Limb (tissue), 2 donors: ENCODE results near the gene VASH2.

Source experiments
- DNase-seq, 2 donors: peaks; one replicate each; pipeline ENCODE4 v3.0.0-alpha.2; 2016; ENCODE audit errors: extremely low spot score in 2 of 2

VASH2 gene

DNA sequence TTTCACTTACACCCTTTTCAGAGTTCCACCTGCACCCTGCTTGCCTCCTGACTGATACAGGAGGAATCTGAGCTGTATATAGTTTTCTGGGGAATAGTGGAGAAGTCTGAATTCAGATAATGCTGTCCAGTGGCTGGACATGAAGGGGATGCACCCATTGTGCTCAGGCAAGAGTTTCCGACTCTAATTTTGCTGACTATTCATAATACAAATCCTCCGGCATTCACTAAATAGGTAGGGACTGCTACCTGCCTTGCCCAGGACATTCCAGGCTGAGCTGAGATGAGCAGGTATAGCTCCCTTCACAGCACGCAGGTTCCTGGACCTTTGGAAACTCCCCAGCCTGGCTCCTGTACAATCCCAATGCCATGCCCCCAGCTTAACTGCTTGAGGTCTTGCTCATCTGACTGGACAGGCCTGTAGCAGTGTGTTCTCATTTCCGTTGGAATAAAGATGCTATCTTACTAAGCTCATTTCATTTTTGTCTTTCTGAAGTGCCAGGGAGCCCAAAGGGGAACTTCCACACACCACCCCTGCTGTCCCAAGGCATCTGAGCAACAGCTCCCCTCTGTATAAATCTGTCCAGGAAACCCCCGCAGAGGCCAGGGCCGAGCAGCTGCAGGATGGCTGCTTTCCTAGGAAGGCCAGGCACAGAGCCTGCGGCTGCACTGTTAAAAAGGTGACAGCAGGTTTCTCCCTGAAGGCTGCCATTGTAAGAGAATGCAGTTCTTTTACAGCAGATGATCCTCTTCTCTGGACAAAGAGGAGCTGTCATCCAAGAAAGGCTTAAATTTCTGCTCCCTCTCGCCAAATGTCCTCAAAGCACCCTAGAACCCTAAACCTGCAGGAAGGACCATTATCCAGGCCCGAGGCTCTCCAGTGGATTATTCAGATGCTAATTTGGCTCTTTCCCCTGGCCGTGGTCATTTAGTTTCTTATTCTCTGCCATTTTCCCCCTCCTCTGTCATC, 21.7 kb upstream of the VASH2 start:
- peak in 1 of 2 donors; percentile 21 for DNase-seq

DNA sequence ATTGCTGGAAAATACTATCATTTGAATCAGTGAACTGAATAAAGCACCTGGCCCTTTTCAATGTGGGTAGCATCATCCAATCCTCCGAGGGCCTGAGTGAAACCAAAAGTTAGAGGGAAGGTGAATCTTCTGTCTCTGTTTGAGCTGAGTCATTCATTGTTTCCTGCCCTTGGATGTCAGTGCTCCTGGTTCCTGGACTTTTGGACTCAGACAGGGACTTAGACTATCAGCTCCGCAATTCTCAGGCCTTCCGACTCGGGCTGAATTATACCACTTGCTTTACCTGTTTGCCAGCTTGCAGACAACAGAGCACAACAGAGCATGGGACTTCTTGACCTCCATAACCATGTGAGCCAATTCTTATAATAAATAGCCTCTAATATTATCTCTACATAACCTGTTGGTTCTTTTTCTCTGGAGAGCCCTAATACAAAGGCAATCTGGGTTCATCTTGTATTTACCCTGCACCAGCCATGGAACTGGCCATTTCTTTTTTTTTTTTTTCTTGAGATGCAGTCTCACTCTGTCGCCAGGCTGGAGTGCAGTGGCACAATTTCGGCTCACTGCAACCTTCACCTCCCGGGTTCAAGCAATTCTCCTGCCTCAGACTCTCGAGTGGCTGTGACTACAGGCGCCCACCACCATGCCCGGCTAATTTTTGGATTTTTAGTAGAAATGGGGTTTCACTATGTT, 19.2 kb upstream of the VASH2 start:
- DNase-seq = no peak

DNA sequence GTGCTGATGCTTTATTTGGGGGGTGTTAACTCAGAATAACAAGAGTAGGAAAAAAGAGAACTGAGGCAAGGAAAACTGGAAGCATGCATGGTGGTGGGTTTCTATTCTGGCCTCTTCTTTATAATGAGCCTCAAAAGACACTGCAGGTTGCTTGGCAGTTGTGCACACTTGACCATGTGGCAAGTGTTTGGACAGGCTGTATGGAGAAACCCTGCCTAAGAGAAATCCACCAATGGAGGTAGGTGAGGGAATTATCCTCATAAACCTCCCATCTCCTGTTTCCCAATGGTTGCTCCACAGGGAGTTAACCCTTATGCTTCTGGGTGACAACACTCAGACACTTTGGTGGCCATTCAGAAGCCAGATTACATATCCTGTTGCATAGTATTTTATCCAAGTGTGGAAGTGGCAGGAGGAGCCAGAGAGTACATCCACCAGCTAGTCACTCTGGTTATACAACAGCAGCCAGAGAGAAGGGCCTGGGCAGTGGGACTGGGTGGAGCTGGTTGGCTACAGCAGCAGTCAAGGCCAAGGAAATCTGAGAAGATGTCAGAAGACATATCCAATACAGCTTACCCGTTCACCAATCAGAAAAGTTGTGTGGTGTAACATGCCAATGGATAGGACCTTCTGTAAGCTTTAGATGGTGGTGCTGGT, 16.4 kb upstream of the VASH2 start:
- no peak for DNase-seq

DNA sequence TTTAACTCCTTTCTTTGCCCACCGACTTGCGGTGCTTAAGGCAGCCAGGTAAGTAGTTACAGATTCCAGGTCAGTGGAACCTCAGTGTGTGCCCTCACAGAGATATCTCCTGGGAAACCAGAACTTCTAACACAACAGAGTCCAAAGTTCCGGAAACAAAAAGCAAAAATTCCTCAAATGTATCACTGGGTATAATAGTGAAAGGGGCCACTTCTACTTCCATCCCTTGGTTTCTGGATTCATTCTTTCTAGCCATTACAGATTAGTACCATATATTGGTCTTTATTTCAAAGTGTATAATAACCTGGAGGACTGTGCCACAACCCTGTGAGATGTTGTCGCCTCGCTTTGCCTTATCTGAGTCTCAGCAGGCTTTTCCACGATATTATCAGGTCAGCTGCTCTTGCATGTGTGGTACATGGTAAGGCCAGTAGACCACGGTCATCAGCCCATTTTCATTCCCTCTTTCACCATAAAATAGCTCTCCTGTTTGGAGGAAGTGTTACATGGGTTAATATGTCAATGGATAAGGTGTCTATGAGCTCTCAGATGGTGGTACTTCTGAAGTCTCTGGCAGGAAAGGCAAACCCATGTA, 14.9 kb upstream of the VASH2 start:
- no peak for DNase-seq

DNA sequence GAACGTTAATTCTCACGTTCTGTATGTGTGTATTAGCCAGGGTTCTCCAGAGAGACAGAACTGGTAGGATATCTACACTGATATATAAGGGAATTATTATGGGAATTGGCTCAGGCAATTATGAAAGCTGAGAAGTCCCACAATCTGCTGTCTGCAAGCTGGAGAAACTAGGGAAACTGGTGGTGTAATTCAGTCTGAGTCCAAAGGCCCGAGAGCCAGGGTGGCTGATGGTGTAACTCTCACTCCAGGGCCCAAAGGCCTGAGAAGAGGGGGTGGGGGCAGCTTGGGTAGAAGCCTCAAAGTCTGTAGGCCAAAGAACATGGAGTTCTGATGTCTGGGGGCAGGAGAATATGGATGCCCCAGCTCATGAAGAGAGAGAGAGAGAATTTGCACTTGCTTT, 13.3 kb upstream of the VASH2 start:
- no peak for DNase-seq

DNA sequence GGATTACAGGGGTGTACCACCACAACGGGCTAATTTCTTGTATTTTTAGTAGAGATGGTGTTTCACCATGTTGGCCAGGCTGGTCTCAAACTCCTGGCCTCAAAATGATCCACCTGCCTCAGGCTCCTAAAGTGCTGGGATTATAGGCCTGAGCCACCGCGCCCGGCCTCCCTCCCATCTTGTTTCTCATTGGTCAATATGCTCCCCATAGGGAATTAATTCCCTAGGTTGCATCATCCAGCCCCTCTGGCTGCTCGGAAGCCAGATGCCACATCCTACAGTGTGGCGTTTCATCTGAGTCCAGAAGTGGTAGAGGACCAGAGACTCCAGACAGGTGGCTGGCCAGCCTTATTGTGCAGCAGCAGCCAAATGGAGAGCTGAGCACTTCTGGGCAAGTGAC, 11.5 kb upstream of the VASH2 start:
- DNase-seq = no peak

DNA sequence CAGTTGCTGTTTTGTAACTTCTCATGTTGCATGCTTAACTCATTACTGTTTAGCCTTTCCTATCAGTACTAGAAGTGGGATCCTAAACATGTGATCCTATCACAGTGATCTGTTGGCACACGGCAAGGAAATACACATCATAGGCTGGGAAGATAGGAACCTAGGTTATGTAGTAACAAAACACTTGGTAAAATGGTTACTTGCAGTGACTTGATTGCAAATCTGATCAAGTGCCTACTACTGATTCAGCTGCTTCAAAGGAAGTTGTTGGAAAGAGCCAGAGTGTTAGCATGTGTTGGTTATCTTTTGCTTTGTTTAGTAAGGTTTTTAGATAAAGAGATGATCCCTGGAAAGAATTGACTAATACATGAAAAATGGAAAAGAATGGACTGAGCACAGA, 8.9 kb upstream of the VASH2 start:
- no peak for DNase-seq

DNA sequence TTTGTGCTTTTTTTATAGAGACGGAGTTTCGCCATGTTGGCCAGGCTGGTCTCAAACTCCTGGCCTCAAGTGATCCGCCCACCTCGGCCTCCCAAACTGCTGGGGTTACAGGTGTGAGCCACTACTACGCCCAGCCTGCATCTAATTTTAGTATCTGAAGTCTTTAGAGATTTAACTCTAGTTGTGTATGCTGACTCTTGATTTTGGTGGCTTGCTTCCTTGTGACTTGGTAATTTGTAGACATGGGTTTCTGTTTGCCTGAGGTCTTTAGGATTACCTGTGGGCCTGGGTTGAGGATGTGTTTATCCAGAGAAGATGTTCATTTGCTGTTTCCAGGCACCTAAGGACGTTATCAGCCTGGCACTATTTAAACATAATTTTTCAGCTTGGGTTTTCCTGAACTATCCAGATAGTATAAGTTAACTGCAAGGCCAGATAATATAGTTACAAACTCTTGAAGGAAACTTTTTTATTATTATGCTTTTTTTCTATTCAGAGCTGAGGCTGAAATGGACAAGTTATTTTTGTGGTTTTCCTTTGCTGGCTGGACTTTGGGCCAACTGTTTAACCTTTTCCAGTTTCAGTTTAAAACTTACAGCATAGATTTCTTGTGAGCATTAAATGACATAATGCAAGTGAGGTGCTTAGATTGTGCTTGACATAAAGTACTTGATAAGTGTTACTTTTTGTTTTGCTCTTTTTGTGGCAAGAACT, 7.5 kb upstream of the VASH2 start:
- DNase-seq = no peak

DNA sequence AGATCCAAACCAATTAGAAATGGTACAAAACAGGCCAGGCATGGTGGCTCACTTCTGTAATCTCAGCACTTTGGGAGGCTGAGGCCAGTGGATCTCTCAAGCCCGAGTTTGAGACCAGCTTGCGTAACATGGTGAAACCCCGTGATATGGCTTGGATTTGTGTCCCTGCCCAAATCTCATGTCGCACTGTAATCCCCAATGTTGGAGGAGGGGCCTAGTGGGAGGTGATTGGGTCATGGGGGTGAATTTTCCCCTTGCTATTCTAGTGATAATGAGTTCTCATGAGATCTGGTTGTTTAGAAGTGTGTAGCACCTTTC, 7.0 kb upstream of the VASH2 start:
- no peak for DNase-seq

DNA sequence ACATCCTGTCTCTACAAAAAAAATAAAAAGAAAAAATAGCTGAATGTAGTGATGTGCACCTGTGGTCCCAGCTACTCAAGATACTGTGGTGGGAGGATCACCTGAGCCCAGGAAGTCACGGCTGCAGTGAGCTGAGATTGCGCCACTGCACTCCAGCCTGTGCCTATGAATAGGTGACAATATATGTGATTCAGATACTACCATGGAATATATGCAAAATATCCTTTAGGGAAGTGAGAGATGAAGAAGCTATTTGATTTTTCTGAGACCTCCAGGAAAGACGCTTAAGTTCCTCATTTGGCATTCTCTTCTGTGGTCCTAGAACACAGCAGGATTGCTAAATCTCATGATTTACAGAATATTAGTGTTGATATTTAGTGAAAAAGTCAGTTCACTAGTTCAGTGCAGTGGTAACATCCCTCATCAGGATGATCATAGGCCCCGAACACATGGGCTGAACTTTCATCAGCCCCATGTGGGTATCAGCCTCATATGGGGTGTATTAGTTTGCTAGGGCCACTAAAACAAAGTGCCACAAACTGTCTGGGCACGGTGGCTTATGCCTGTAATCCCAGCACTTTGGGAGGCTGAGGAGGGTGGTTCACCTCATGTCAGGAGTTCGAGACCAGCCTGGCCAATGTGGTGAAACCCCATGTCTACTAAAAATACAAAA, 6.0 kb upstream of the VASH2 start:
- DNase-seq = no peak

DNA sequence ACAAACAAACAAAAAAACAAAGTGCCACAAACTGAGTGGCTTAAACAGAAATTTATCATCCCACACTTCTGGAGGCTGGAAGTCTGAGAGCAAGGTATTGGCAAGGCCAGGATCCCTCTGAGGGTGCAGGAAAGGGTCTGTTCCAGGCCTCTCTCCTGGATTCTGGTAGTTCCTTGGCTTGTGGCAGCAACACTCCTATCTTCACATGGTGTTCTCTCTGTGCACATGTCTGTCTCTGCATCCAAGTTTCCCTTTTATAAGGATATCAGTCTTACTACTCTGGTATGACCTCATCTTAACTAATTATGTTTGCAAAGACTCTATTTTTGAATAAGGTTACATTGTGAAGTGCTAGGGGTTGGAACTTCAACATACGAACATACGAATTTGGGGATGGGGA, 5.3 kb upstream of the VASH2 start:
- DNase-seq = no peak

DNA sequence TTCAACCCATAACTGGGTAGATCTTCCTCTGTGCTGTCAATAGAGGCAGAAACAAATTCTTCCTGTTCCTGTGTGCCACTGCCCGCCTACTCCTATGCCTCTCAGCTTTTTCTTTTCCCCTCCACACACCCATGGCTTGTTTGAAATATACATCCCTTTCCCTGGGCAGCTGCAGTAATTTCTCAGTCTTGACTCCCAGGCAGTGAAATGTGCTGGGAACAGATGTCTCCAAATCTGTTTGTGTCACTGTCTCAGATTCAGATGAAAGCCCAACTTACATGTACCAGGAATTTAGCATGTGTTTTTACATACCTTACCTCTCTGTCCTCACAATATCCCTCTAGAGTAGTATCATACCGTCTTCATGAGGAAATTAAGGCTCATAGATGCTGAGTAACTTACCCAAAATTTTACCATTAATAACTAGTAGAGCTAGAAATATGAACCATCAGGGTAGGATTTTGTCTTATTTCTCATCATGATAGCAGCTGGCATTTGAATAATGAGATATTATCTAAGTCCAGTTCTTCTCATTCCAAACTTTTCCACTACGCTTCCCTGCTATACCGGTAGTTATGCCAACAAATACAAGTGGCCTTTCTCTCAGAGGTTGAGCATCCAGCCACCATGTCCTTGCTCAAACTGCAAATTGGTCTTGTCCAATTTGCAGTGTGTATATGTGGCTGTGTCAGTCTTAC, 4.7 kb upstream of the VASH2 start:
- DNase-seq = no peak

DNA sequence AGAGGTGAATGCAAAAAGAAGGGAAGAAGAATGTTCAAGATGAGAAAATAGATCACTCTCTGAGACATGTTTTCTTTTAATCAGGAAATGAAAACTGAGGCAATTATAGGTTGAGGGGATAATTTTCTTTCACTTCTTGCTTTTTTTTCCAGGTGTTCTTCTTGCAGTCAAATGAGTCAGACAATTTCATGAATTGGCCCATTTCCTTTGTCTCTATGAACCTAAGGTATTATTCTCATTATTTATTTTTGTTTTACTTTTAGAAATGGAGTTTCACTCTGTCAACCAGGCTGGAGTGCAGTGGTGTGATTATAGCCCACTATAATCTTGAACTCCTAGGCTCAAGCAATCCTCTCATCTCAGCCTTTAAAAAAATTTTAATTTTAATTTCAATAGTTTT, 3.5 kb upstream of the VASH2 start:
- DNase-seq = no peak

DNA sequence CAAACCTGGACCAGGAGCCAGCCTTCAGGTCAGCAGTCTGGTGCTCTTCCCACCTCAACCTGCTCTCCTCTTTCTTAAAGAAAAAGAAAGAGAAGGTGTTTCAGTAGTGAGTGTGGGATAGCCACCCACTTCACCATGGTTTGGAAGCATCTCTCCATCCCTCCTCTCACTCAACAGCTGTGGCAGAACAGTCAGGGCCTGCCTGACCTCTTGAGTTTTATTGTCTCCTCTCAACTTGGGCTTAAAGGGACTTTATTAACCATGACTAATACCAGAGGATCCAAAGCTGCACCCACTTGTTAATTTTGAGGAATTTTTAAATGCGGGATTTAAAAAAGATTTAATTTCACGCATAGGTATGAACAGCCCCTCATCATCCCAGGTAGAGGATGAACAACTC, 570 bp upstream of the VASH2 start:
- no peak for DNase-seq

DNA sequence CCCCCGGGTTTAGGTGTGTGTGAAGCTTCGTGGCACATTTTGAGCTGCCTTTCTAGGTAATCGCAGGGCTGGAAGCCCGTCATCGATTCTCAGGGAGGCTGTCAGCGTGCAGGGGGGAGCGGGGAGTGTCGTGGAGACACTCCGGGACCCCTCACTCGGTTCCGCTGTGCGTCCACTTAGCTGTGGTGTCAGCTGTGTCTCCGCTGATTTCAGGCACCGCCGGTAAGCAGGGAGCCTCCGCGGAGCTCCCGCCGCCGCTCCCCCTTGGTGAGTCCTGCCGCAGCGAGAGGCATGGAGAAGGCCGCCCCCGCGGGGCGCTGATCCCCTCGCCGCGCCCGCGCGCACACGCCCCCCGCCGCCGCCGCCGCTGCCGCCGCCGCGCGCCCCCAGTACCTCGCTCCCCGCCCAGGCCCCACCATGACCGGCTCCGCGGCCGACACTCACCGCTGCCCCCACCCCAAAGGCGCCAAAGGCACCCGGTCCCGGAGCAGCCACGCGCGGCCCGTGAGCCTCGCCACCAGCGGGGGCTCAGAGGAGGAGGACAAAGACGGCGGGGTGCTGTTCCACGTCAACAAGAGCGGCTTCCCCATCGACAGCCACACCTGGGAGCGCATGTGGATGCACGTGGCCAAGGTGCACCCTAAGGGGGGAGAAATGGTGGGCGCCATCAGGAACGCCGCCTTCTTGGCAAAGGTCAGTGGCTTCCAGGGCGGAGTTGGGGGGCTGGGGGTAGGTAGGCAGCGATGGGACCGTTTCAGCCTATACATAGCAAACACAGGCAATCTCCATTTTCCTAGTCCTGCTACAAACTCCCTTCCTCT, 995 bp downstream of the VASH2 start:
- peak in 1 of 2 donors; percentile 51 for DNase-seq

DNA sequence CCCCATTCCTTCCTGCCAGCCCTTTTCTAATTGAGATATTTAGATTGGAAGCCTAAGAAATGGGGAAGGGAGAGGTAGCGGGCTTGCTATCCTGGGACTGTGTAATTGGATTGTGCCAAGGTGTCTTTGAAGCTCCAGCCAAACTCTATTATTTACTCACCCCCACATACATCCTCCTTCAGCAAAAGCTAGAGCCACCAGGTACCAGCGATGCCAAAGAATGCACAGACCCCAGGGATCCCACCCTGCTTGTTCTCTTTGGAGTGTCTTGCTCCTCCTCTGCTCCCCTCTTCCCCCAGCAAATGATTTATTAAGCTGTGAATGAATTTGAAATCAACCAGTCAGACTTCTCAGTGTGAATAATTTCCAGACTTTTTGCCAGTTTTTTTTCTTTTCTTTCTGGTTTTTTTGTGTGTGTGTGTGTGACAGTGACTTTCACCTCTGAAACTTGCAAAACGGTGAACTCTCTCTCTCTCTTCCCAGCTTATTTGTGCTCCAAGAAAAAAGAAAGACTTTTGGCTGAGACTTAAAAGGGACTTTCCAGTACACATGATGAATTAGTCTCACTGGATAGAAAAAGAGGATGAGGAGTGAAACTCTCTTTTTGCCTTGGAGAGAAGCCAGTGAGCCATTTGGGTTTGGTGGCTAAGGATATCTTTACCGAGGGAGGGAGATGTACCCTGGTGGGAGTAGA, 1.8 kb downstream of the VASH2 start:
- no peak for DNase-seq

DNA sequence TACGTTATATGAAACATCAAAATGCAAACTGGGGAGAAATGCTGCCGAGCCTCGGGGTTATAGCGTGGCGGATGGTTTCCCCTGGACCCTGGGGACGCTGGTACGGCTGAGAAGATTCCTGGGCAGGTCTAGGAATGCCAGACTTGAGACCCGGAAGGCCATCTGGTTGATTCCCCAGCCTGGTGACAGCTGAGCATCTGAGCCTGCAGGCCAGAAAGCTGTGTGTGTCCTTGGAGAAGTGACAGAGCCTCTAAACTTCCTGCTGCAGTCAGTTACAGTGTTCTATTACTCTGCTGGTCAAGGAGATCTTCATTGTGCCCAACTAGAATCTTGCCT, 2.3 kb downstream of the VASH2 start:
- peak; percentile 46 to 53 for DNase-seq

DNA sequence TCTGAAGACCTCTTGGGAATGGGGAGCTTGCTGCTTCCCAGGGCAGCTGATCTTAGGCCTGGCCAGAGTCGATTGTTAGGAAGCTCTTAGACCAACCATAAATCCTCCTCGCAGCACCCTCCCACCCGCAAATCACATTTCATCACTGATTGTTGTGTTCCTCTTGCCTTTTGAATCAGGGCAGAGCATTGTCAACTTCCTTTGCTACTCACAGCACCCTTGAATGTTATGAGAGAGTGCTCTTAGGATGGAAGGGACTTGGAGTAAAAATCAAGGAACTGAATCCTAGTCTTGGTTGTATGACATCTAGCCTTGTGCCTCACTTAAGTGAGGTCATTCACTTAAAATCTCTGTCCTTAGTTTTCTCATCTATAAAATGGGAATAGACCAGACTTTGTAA, 3.0 kb downstream of the VASH2 start:
- DNase-seq = no peak

DNA sequence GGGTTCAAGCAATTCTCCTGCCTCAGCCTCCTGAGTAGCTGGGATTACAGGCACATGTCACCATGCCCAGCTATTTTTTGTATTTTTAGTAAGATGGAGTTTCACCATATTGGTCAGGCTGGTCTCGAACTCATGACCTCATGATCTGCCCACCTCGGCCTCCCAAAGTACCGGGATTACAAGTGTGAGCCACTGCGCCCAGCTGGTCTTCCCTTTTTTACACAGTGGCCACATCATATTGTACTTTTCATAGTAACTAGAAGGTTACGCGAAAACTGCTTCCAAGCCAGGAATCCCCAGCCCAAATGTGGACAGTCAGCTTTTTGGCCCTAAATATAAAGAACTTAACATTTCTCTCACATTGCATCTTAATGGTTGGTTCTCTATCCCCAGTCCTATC, 4.2 kb downstream of the VASH2 start:
- no peak for DNase-seq
